Ovary (tissue), 3 donors: ENCODE results near the gene HOXB9.

Experiments used
- CTCF ChIP-seq, 3 donors: fragments of 450-650 bp in 2 of 3; fragments of 200-600 bp in 1 of 3; IDR thresholded peaks; one replicate each; pipeline versions ENCODE4 v1.5.1 to v1.8.0; 2016 to 2022; ENCODE audit warnings: antibody characterized with exemption in 3 of 3, mild to moderate bottlenecking in 1 of 3
- EP300 ChIP-seq: sonication (generic); formaldehyde crosslinking; IDR thresholded peaks from one replicate; pipeline ENCODE4 v1.6.1; 2017; ENCODE audit warnings: antibody characterized with exemption
- donor health status: DM: no; HTN: no; CAD: no.

GRCh38 chr17:48571826-48572417, 54.2 kb downstream of the HOXB9 start:
- TF ChIP-seq CTCF (IDR thresholded peaks at IDR 0.05) = no peak
- no peak for TF ChIP-seq EP300
